Spleen (tissue), 7 donors: ENCODE measurements around the gene RMRP.

ENCODE experiments used
- CTCF ChIP-seq, 11 experiments: fragments of 200-600 bp in 7 of 11; fragments of 450-650 bp in 4 of 11; sonication (generic) in 4 of 11; IDR thresholded peaks in 8 of 11; conservative IDR thresholded peaks in 3 of 11; 1 replicate in 7 of 11; 2 replicates in 4 of 11; pipeline versions ENCODE4 v1.4.0 to v1.8.0; 2016 to 2021; ENCODE audit warnings: antibody characterized with exemption in 11 of 11, inconsistent platforms in 4 of 11, mild to moderate bottlenecking in 1 of 11
- POLR2A ChIP-seq, 3 donors: fragments of 450-650 bp; IDR thresholded peaks; one replicate each; pipeline ENCODE4 v1.5.1; 2017; ENCODE audit warnings: antibody characterized with exemption in 3 of 3, mild to moderate bottlenecking in 1 of 3
- POLR2AphosphoS5 ChIP-seq, 3 donors: sonication (generic); formaldehyde crosslinking; IDR thresholded peaks; one replicate each; pipeline ENCODE4 v1.5.1; 2017; ENCODE audit warnings: antibody characterized with exemption in 3 of 3
- donor health status: DM: no; HTN: no; CAD: no; lungs with moderate emphysema.
- donor health status: DM: no; HTN: no; CAD: no.
- donor health status: DM: no; HTN: no; CAD: no.

- TF ChIP-seq POLR2AphosphoS5 (IDR thresholded peaks at IDR 0.05) (no peak), POLR2A (IDR thresholded peaks at IDR 0.05) (no peak), CTCF (IDR thresholded peaks at IDR 0.05 in 8 of 11, conservative IDR thresholded peaks at IDR 0.05 in 3 of 11) (no peak)
Measured at GRCh38 chr9:35695943-35696401, 38.2 kb upstream of the RMRP start.
